SK-N-SH (cell line): ENCODE measurements around the gene USPL1. TPM values are rescaled to one million over a fixed set of nuclear protein-coding genes. Genes with fewer than 3 reads are reported as not detected.

Experiments
- CTCF ChIA-PET: fragments of 300-600, 350-600 bp; formaldehyde crosslinking; extraction: SDS; loops from one replicate; lab custom pipeline; 2021; lab: Yijun Ruan, JAX
- POLR2A ChIA-PET: fragments of 350-600 bp; sonication (Branson Sonifier 250); formaldehyde crosslinking; extraction: SDS; loops from one replicate; lab custom pipeline; 2020; ENCODE audit warnings: antibody characterized with exemption, inconsistent platforms; lab: Yijun Ruan, JAX
- DNase-seq: peaks from one replicate; pipeline ENCODE4 v3.0.0; 2012
- H2AFZ ChIP-seq: fragments of 200-600 bp; sonication (generic); 2 replicates; pipeline ENCODE4 v1.8.1; 2016; ENCODE audit warnings: antibody characterized with exemption, mild to moderate bottlenecking, low read depth
- H3F3A ChIP-seq: fragments of 200-600 bp; sonication (generic); replicated peaks from 2 replicates; pipeline ENCODE3; 2016; ENCODE audit warnings: antibody characterized with exemption, mild to moderate bottlenecking; ENCODE audit not compliant: insufficient read depth
- H3K27ac ChIP-seq, 2 experiments: fragments of 200-500 bp in 1 of 2; fragments of 200-600 bp in 1 of 2; sonication (Bioruptor generic) in 1 of 2; sonication (generic), shearing (Covaris generic) in 1 of 2; 2 replicates each; pipeline versions ENCODE4 v1.5.1 to v1.6.1; 2014 to 2016; ENCODE audit warnings: low read depth in 2 of 2, inconsistent platforms in 1 of 2, low read length in 1 of 2, mild to moderate bottlenecking in 1 of 2, mixed read lengths in 1 of 2
- H3K27me3 ChIP-seq: fragments of 200-600 bp; sonication (generic), shearing (Covaris generic); 2 replicates; pipeline ENCODE4 v1.6.1; 2016; ENCODE audit warnings: mixed run types; ENCODE audit not compliant: insufficient read depth
- H3K36me3 ChIP-seq, 2 experiments: fragments of 200-500 bp in 1 of 2; fragments of 200-600 bp in 1 of 2; sonication (Bioruptor generic) in 1 of 2; sonication (generic) in 1 of 2; replicated peaks in 1 of 2; 2 replicates each; pipeline versions ENCODE3 to v1.5.1; 2014 to 2016; ENCODE audit warnings: low read length in 1 of 2, mild to moderate bottlenecking in 1 of 2; ENCODE audit not compliant: insufficient read depth in 2 of 2, control insufficient read depth in 1 of 2
- H3K4me1 ChIP-seq, 2 experiments: fragments of 200-500 bp in 1 of 2; fragments of 200-600 bp in 1 of 2; sonication (Bioruptor generic) in 1 of 2; sonication (generic), shearing (Covaris generic) in 1 of 2; 2 replicates each; pipeline versions ENCODE4 v1.5.1 to v1.6.1; 2014 to 2016; ENCODE audit warnings: low read depth in 1 of 2, low read length in 1 of 2, mixed run types in 1 of 2; ENCODE audit not compliant: insufficient read depth in 2 of 2, control insufficient read depth in 1 of 2
- H3K4me2 ChIP-seq: fragments of 200-600 bp; sonication (generic), shearing (Covaris generic); 2 replicates; pipeline ENCODE4 v1.6.1; 2017; ENCODE audit warnings: mixed run types
- H3K4me3 ChIP-seq, 2 experiments: fragments of 200-500 bp in 1 of 2; fragments of 200-600 bp in 1 of 2; sonication (Bioruptor generic) in 1 of 2; sonication (generic), shearing (Covaris generic) in 1 of 2; 2 replicates each; pipeline versions ENCODE4 v1.5.1 to v1.8.1; 2014 to 2016; ENCODE audit warnings: low read depth in 2 of 2, inconsistent platforms in 1 of 2, low read length in 1 of 2, mild to moderate bottlenecking in 1 of 2, mixed read lengths in 1 of 2, moderate library complexity in 1 of 2
- H3K79me2 ChIP-seq: fragments of 200-600 bp; sonication (generic); 2 replicates; pipeline ENCODE4 v1.8.1; 2017; ENCODE audit warnings: mild to moderate bottlenecking; ENCODE audit not compliant: insufficient read depth
- H3K9ac ChIP-seq: fragments of 200-600 bp; sonication (generic); 2 replicates; pipeline ENCODE4 v1.6.1; 2017; ENCODE audit warnings: mixed run types
- H3K9me2 ChIP-seq: fragments of 200-600 bp; sonication (generic); 2 replicates; pipeline ENCODE4 v1.6.1; 2017; ENCODE audit warnings: mixed run types
- H3K9me3 ChIP-seq: fragments of 200-600 bp; sonication (generic); 2 replicates; pipeline ENCODE4 v1.6.1; 2017; ENCODE audit warnings: mixed run types, mild to moderate bottlenecking, moderate library complexity
- H4K20me1 ChIP-seq: fragments of 200-600 bp; sonication (generic); 2 replicates; pipeline ENCODE4 v1.6.1; 2017; ENCODE audit warnings: mild to moderate bottlenecking, mixed run types; ENCODE audit not compliant: insufficient read depth
- CTCF ChIP-seq: fragments of 200-600 bp; sonication (generic); IDR thresholded peaks from 2 replicates; pipeline ENCODE4 v1.6.1; 2017; ENCODE audit warnings: antibody characterized with exemption, mild to moderate bottlenecking, moderate library complexity
- EP300 ChIP-seq, 2 experiments: IDR thresholded peaks; 2 replicates each; pipeline versions ENCODE4 v1.4.0 to v1.6.1; 2012; ENCODE audit warnings: borderline replicate concordance in 1 of 2, low read depth in 1 of 2, low read length in 1 of 2
- EZH2phosphoT487 ChIP-seq: fragments of 200-600 bp; sonication (generic); IDR thresholded peaks from 2 replicates; pipeline ENCODE4 v1.6.1; 2017; ENCODE audit warnings: low read depth, mixed run types, mild to moderate bottlenecking, antibody characterized with exemption, moderate library complexity, borderline replicate concordance
- FOXJ3 ChIP-seq: sonication (generic); formaldehyde crosslinking; IDR thresholded peaks from 2 replicates; pipeline ENCODE4 v1.5.1; 2020; ENCODE audit warnings: mild to moderate bottlenecking, missing genetic modification reagents
- GABPA ChIP-seq: IDR thresholded peaks from 2 replicates; pipeline ENCODE4 v1.4.0; 2012; ENCODE audit warnings: low read depth, mild to moderate bottlenecking
- GATA2 ChIP-seq: sonication (generic); formaldehyde crosslinking; IDR thresholded peaks from 2 replicates; pipeline ENCODE4 v1.5.0; 2020; ENCODE audit warnings: mild to moderate bottlenecking, missing genetic modification reagents
- IRF3 ChIP-seq: fragments of 150-350 bp; IDR thresholded peaks from 2 replicates; pipeline ENCODE4 v1.6.1; 2016; ENCODE audit warnings: mild to moderate bottlenecking, low read depth, low read length
- MAX ChIP-seq: IDR thresholded peaks from 2 replicates; pipeline ENCODE4 v1.4.0; 2012; ENCODE audit warnings: low read depth
- MXI1 ChIP-seq: IDR thresholded peaks from 2 replicates; pipeline ENCODE4 v1.6.1; 2012; ENCODE audit warnings: mild to moderate bottlenecking, low read depth, low read length, improper control_type of control experiment
- NFIC ChIP-seq: IDR thresholded peaks from 2 replicates; pipeline ENCODE4 v1.4.0; 2012; ENCODE audit warnings: borderline replicate concordance
- PBX3 ChIP-seq: IDR thresholded peaks from 2 replicates; pipeline ENCODE4; 2012
- POLR2AphosphoS5 ChIP-seq: IDR thresholded peaks from 2 replicates; pipeline ENCODE4 v1.6.1; 2012; ENCODE audit warnings: low read depth, low read length
- REST ChIP-seq: IDR thresholded peaks from 2 replicates; pipeline ENCODE4 v1.6.1; 2012; ENCODE audit warnings: mild to moderate bottlenecking, low read depth, low read length, moderate library complexity
- SIN3A ChIP-seq: IDR thresholded peaks from 2 replicates; pipeline ENCODE4 v1.6.1; 2012; ENCODE audit warnings: low read depth, mild to moderate bottlenecking, low read length, moderate library complexity, borderline replicate concordance
- SMC3 ChIP-seq: IDR thresholded peaks from 2 replicates; pipeline ENCODE4 v1.6.1; 2012; ENCODE audit warnings: low read depth, low read length, improper control_type of control experiment
- TCF12 ChIP-seq: IDR thresholded peaks from 2 replicates; pipeline ENCODE4 v1.4.0; 2012
- USF1 ChIP-seq: IDR thresholded peaks from 2 replicates; pipeline ENCODE4 v1.4.0; 2012; ENCODE audit warnings: low read depth, borderline replicate concordance
- ZBTB33 ChIP-seq: IDR thresholded peaks from 2 replicates; pipeline ENCODE4 v1.4.0; 2012; ENCODE audit warnings: low read depth, borderline replicate concordance
- polyA plus RNA-seq, 3 experiments: library from polyadenylated mRNA; depleted of rRNA; stranded (reverse); fragments of >200 nt; gene quantifications; 2 replicates each; pipeline ENCODE4 v1.2.3, GENCODE V29; 2012

USPL1 gene
- polyA plus RNA-seq, 1 of the 3 experiments (the other 2 are of a cell fraction) = 6.4 TPM

- ChIA-PET CTCF (no interaction called here), POLR2A (no interaction called here)
- no peak for DNase-seq
- Histone ChIP-seq H3K9me2 (no peaks in the 10 kb centered on the region), H3K9me3 (no peaks in the 10 kb centered on the region), H3K36me3 (no peaks in the 10 kb centered on the region), H3K9ac (no peak overlapping the region), H3F3A (peaks cover 17% of the 10 kb centered on the region), H3K27ac (peak overlapping the region; percentile 54 to 86; a peak in 3 of 4 replicates), H3K27me3 (no peaks in the 10 kb centered on the region), H2AFZ (peak overlapping the region; percentile 56; the same call in 1 of the 2 replicates), H4K20me1 (no peaks in the 10 kb centered on the region), H3K4me1 (peaks cover 6 to 13% of the 10 kb centered on the region in 2 experiments), H3K4me2 (peak overlapping the region; percentile 57), H3K4me3 (no peak overlapping the region), H3K79me2 (0 out of 2 replicates have a peak, but pooled peaks cover 4% of the 10 kb centered on the region)
- no peak for TF ChIP-seq TCF12
- no peak for TF ChIP-seq CTCF
- no peak for TF ChIP-seq ZBTB33
- TF ChIP-seq EP300 (IDR thresholded peaks at IDR 0.05; ENCODE audit: borderline replicate concordance in 1 of 2, low read depth in 1 of 2, low read length in 1 of 2) = no peak
- no peak for TF ChIP-seq USF1
- TF ChIP-seq NFIC = no peak
- no peak for TF ChIP-seq PBX3
- no peak for TF ChIP-seq GABPA
- TF ChIP-seq REST = no peak
- no peak for TF ChIP-seq FOXJ3 (CRISPR knock-in tag)
- no peak for TF ChIP-seq SMC3
- no peak for TF ChIP-seq EZH2phosphoT487
- TF ChIP-seq POLR2AphosphoS5 = no peak
- no peak for TF ChIP-seq IRF3
- no peak for TF ChIP-seq SIN3A
- no peak for TF ChIP-seq MXI1
- TF ChIP-seq GATA2 (CRISPR knock-in tag) = no peak
- no peak for TF ChIP-seq MAX
Observed at GRCh38 chr13:30570691-30571090, 47.0 kb upstream of the USPL1 start.
